Stimulated activated CD4-positive, alpha-beta T cell treated with anti-CD3 and anti-CD28 coated beads, Interleukin-2, amount 100 ng/mL, for 4 hours (primary cell): Measurements from ENCODE around the gene WNK2.

Experiments used
- DNase-seq: peaks from one replicate; pipeline ENCODE4 v3.0.0-alpha.2; 2020; ENCODE audit warnings: low read depth

Gene WNK2

DNA sequence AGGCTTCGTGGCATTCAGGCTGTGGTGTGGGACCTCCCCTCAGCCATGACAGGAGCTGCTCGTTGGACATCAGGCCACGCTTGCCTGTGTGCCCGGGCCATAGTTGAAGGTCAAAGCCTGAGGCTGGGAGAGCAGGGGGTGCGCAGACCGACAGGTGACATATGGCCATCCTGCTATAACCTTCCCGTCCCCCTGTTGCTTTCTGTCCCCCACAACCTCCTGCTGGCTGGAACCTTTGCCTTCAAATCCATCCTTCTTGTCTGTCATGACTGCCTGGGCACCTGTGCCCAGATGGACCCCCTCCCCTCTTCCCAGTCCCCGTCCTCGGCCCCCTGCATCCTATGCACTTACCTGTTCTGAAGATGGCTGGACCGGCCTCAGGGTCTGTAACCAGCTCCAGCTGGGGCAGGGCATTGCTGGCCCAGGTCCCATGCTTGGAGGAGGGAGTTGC, 83.2 kb downstream of the WNK2 start:
- no peak for DNase-seq

DNA sequence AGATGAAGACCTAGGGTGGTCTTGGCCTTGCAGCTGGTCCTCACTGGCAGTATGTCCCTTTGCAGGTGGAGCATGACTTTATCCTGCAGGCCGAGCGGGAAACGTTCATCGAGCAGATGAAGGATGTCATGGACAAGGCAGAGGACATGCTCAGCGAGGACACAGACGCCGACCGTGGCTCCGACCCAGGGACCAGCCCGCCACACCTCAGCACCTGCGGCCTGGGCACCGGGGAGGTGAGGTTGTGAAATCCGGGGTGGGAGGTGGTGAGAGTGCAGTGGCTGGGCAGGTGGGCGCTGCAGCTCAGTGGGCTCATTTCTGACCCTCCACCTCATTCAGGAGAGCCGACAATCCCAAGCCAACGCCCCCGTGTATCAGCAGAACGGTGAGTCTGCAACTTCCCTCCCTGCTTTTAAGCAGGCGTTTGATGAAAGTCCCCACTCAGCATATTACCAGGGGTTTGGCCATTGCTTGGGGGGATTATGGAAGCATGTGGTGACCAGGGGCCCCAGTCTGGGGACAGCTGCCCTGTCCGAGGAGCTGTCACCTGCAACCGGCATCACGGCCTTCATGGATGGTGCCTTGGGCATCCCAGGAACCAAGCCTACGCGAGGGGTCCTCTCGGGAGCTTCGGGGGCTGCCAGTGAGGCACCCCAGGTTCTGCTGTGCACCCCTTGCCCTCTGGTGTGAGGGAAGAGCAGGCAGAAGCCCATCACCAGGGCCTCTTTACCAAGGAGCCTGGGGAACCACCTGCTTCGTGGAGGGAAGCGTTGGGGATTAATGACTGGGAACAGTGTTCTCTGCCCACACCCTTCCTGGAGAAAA, 84.0 kb downstream of the WNK2 start:
- DNase-seq: no peak

- DNase-seq: peak; percentile 32
Measured at GRCh38 chr9:93268551-93269314, 84.8 kb downstream of the WNK2 start.

- no peak for DNase-seq
Measured at GRCh38 chr9:93270976-93271375, 87.0 kb downstream of the WNK2 start.

DNA sequence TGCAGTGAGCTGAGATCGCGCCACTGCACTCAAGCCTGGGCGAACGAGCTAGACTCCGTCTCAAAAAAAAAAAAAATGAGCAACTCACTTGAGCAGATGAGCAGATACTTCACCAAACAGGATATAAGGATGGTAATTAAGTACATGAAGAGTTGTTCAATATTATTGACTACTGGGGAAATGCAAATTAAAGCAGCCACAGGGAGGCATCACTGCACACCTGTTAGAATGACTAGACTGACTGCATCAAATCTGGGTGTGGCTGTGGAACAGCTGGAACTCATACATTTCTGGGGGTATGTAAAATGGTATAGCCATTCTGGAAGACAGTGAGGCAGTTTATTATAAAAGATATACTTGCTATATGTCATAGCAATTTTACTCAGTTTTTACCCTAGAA, 93.0 kb downstream of the WNK2 start:
- no peak for DNase-seq

- DNase-seq: no peak
Measured at GRCh38 chr9:93278144-93278543, 94.2 kb downstream of the WNK2 start.

- DNase-seq: no peak
Measured at GRCh38 chr9:93280661-93281259, 96.8 kb downstream of the WNK2 start.

GRCh38 chr9:93286252-93287188, 102.6 kb downstream of the WNK2 start:
- no peak for DNase-seq

- DNase-seq: no peak
Measured at GRCh38 chr9:93287189-93287552, 103.2 kb downstream of the WNK2 start.

DNA sequence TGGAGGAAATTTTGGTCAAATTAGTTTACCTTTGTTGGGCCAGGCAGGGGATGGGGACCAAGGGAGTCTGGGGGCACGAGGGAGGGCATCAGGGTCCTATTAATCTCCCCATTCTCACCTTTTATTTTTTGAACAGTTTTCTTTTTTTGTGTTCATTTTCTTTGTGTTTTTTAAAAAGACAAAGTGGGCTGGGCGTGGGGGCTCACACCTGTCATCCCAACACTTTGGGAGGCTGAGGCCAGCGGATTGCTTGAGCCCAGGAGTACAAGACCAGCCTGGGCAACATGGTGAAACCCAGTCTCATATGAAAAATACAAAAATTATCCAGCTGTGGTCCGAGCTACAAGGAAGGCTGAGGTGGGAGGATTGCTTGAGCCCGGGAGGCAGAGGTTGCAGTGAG, 103.7 kb downstream of the WNK2 start:
- no peak for DNase-seq

GRCh38 chr9:93288341-93288740, 104.4 kb downstream of the WNK2 start:
- no peak for DNase-seq

- no peak for DNase-seq
Measured at GRCh38 chr9:93288891-93289883, 105.2 kb downstream of the WNK2 start.

GRCh38 chr9:93290495-93291434, 106.8 kb downstream of the WNK2 start:
- no peak for DNase-seq

GRCh38 chr9:93291536-93292287, 107.8 kb downstream of the WNK2 start:
- DNase-seq: no peak

DNA sequence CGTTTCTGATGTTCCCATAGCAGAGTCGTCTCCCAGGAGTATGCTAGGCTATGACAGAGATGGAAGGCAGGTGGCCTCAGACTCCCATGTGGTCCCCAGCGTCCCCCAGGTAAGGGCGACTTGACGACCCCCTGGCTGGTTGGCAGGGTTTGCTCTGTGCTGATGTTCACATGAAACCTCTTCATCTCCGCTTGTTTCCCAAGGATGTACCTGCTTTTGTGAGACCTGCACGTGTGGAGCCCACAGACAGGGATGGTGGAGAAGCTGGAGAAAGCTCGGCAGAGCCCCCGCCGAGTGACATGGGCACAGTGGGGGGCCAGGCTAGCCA, 108.3 kb downstream of the WNK2 start:
- DNase-seq: no peak

GRCh38 chr9:93292664-93293328, 108.9 kb downstream of the WNK2 start:
- DNase-seq: no peak

- DNase-seq: no peak
Measured at GRCh38 chr9:93294011-93294410, 110.1 kb downstream of the WNK2 start.

GRCh38 chr9:93295031-93295430, 111.1 kb downstream of the WNK2 start:
- no peak for DNase-seq
